Liver (tissue), 9 donors: ENCODE measurements around the gene NAV2. TPM values are rescaled to one million over a fixed set of nuclear protein-coding genes. Genes with fewer than 3 reads are reported as not detected.

Experiments
- DNase-seq: peaks from one replicate; pipeline ENCODE4 v3.0.0-alpha.2; 2017; ENCODE audit warnings: low spot score
- H3K27ac ChIP-seq, 2 donors: one replicate each; pipeline ENCODE4 v1.7.0; 2013; ENCODE audit warnings: inconsistent platforms in 2 of 2, low read length in 2 of 2, control low read depth in 1 of 2, low read depth in 1 of 2, mild to moderate bottlenecking in 1 of 2
- H3K27me3 ChIP-seq, 4 donors: one replicate each; pipeline versions ENCODE4 v1.6.1 to v1.7.0; 2013; ENCODE audit warnings: low read length in 3 of 4, inconsistent platforms in 1 of 4, mild to moderate bottlenecking in 1 of 4, moderate library complexity in 1 of 4; ENCODE audit not compliant: control insufficient read depth in 4 of 4, insufficient read depth in 4 of 4
- H3K36me3 ChIP-seq, 4 donors: one replicate each; pipeline versions ENCODE4 v1.6.1 to v1.7.0; 2013; ENCODE audit warnings: low read length in 3 of 4, mild to moderate bottlenecking in 3 of 4, low read depth in 1 of 4, moderate library complexity in 1 of 4; ENCODE audit not compliant: control insufficient read depth in 4 of 4, insufficient read depth in 3 of 4
- H3K4me1 ChIP-seq, 4 donors: one replicate each; pipeline versions ENCODE4 v1.6.1 to v1.7.0; 2013; ENCODE audit warnings: low read length in 3 of 4, mild to moderate bottlenecking in 3 of 4, moderate library complexity in 1 of 4; ENCODE audit not compliant: control insufficient read depth in 4 of 4, insufficient read depth in 4 of 4
- H3K4me3 ChIP-seq, 3 donors: one replicate each; pipeline versions ENCODE4 v1.6.1 to v1.7.0; 2013; ENCODE audit warnings: low read length in 3 of 3, control low read depth in 1 of 3, low read depth in 1 of 3, mild to moderate bottlenecking in 1 of 3
- H3K9ac ChIP-seq, 2 donors: one replicate each; pipeline ENCODE4 v1.7.0; 2013; ENCODE audit warnings: low read length in 2 of 2, mild to moderate bottlenecking in 2 of 2, moderate library complexity in 2 of 2, control low read depth in 1 of 2, low read depth in 1 of 2
- H3K9me3 ChIP-seq, 4 donors: one replicate each; pipeline versions ENCODE4 v1.6.1 to v1.7.0; 2013; ENCODE audit warnings: low read length in 3 of 4; ENCODE audit not compliant: control insufficient read depth in 4 of 4
- EGR1 ChIP-seq, 2 donors: IDR thresholded peaks; 2 replicates each; pipeline ENCODE4 v1.6.1; 2016 to 2018; ENCODE audit warnings: antibody characterized with exemption in 2 of 2, low read depth in 2 of 2
- FOXA1 ChIP-seq: IDR thresholded peaks from 2 replicates; pipeline ENCODE4 v1.6.1; 2016; ENCODE audit warnings: antibody characterized with exemption
- FOXA2 ChIP-seq: IDR thresholded peaks from 2 replicates; pipeline ENCODE4 v1.6.1; 2016; ENCODE audit warnings: antibody characterized with exemption
- GABPA ChIP-seq, 2 donors: IDR thresholded peaks in 1 of 2; conservative IDR thresholded peaks in 1 of 2; 2 replicates each; pipeline ENCODE4 v1.6.1; 2016; ENCODE audit warnings: antibody characterized with exemption in 2 of 2, mild to moderate bottlenecking in 1 of 2, moderate library complexity in 1 of 2
- HNF4A ChIP-seq, 2 donors: conservative IDR thresholded peaks; 2 replicates each; pipeline ENCODE4 v1.6.1; 2016; ENCODE audit warnings: antibody characterized with exemption in 2 of 2, mild to moderate bottlenecking in 2 of 2
- HNF4G ChIP-seq: IDR thresholded peaks from 2 replicates; pipeline ENCODE4 v1.6.1; 2016; ENCODE audit warnings: antibody characterized with exemption
- JUND ChIP-seq, 2 donors: IDR thresholded peaks; 2 replicates each; pipeline ENCODE4 v1.6.1; 2016; ENCODE audit warnings: antibody characterized with exemption in 2 of 2
- NR2F2 ChIP-seq: IDR thresholded peaks from 2 replicates; pipeline ENCODE4 v1.6.1; 2016; ENCODE audit warnings: antibody characterized with exemption
- RAD21 ChIP-seq, 2 donors: IDR thresholded peaks; 2 replicates each; pipeline ENCODE4 v1.6.1; 2016; ENCODE audit warnings: antibody characterized with exemption in 2 of 2, mild to moderate bottlenecking in 2 of 2
- RXRA ChIP-seq, 2 donors: IDR thresholded peaks; 2 replicates each; pipeline ENCODE4 v1.6.1; 2017 to 2018; ENCODE audit warnings: antibody characterized with exemption in 2 of 2, mild to moderate bottlenecking in 1 of 2
- SP1 ChIP-seq: IDR thresholded peaks from 2 replicates; pipeline ENCODE4 v1.6.1; 2018; ENCODE audit warnings: antibody characterized with exemption, mild to moderate bottlenecking
- TAF1 ChIP-seq: conservative IDR thresholded peaks from 2 replicates; pipeline ENCODE4 v1.6.1; 2016; ENCODE audit warnings: antibody characterized with exemption, mild to moderate bottlenecking
- YY1 ChIP-seq: IDR thresholded peaks from 2 replicates; pipeline ENCODE4 v1.6.1; 2016; ENCODE audit warnings: antibody characterized with exemption, mild to moderate bottlenecking
- WGBS: extraction: QIAGEN DNeasy Blood & Tissue Kit; methylation state at CpG from one replicate; pipeline ENCODE4 v1.1.7; 2013; 5-methylcytosine and 5-hydroxymethylcytosine counted together
- polyA plus RNA-seq, 2 donors: library from polyadenylated mRNA; stranded (reverse) in 1 of 2; unstranded in 1 of 2; fragments of 200-250 nt in 1 of 2; fragments of >200 nt in 1 of 2; fragmentation: Nextera tagmentation in 1 of 2; extraction: Ambion mirVana in 1 of 2; gene quantifications; one replicate each; pipeline versions ENCODE4 v1.2.1 to v1.2.3, GENCODE V29; 2013 to 2015
- total RNA-seq, 2 donors: library from RNA; depleted of rRNA; stranded (reverse); fragments of >200 nt; gene quantifications; one replicate each; pipeline ENCODE4 v1.2.3, GENCODE V29; 2014
- TF ChIP-seq, protein P1 (sequence below): fragments of 150-350 bp; IDR thresholded peaks from 2 replicates; pipeline ENCODE4 v1.5.1; 2017; ENCODE audit warnings: improper control_type of control experiment, low read depth, low read length; ENCODE audit not compliant: missing input control
- TF ChIP-seq, protein P2 (sequence below): IDR thresholded peaks from 2 replicates; pipeline ENCODE4 v1.6.1; 2016; ENCODE audit warnings: antibody characterized with exemption
- TF ChIP-seq, protein P3 (sequence below): IDR thresholded peaks from 2 replicates; pipeline ENCODE4 v1.6.1; 2016; ENCODE audit warnings: antibody characterized with exemption, mild to moderate bottlenecking
- TF ChIP-seq, protein P4 (sequence below): IDR thresholded peaks from 2 replicates; pipeline ENCODE4 v1.6.1; 2016; ENCODE audit warnings: antibody characterized with exemption
- TF ChIP-seq, protein P5 (sequence below): IDR thresholded peaks from 2 replicates; pipeline ENCODE4 v1.6.1; 2016; ENCODE audit warnings: antibody characterized with exemption
- donor health status: healthy.
- donor health status: healthy.
- donor health status: healthy.
- donor health status: healthy.
- donor health status: healthy.

The NAV2 gene
- total and polyA plus RNA-seq, 4 donors: 6.3 to 20.5 (median 11.6) TPM

DNA sequence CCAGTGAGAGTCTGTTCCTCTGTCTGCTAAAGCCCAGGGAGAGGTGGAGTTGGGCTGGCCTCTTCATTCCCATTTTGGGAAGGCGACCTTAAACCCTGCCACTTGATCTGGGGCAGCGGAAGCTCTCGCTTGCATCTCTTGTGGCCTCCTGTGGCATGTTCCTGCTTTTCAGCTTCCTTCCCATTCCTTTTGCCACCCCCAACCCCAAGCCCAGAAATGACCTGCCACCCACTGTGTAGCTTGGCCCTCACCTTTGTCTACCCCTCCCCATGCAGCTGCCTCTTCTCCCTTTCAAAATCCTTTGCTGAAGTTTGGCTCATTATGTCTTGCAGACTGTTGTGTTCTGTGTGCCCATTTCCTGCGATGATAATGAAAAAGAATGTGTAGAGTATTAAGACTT is 337.4 kb downstream of the NAV2 start:
- Histone ChIP-seq H3K9me3 (no peaks in the 10 kb centered on the region), H3K4me1 (peaks cover 0 to 5% (median under 1%) of the 10 kb centered on the region in 4 donors), H3K27me3 (no peaks in the 10 kb centered on the region), H3K4me3 (no peak overlapping the region), H3K27ac (no peak overlapping the region), H3K9ac (no peak overlapping the region), H3K36me3 (peaks cover 4 to 59% (median 46%) of the 10 kb centered on the region in 4 donors)
- TF ChIP-seq NR2F2: no peak
- no peak for TF ChIP-seq HNF4A (conservative IDR thresholded peaks at IDR 0.05)
- TF ChIP-seq GABPA (IDR thresholded peaks at IDR 0.05 in 1 of 2, conservative IDR thresholded peaks at IDR 0.05 in 1 of 2): no peak
- TF ChIP-seq TAF1: no peak
- TF ChIP-seq, protein P1, sequence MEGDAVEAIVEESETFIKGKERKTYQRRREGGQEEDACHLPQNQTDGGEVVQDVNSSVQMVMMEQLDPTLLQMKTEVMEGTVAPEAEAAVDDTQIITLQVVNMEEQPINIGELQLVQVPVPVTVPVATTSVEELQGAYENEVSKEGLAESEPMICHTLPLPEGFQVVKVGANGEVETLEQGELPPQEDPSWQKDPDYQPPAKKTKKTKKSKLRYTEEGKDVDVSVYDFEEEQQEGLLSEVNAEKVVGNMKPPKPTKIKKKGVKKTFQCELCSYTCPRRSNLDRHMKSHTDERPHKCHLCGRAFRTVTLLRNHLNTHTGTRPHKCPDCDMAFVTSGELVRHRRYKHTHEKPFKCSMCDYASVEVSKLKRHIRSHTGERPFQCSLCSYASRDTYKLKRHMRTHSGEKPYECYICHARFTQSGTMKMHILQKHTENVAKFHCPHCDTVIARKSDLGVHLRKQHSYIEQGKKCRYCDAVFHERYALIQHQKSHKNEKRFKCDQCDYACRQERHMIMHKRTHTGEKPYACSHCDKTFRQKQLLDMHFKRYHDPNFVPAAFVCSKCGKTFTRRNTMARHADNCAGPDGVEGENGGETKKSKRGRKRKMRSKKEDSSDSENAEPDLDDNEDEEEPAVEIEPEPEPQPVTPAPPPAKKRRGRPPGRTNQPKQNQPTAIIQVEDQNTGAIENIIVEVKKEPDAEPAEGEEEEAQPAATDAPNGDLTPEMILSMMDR: no peak
- no peak for TF ChIP-seq YY1
- TF ChIP-seq FOXA2: no peak
- TF ChIP-seq, protein P2, sequence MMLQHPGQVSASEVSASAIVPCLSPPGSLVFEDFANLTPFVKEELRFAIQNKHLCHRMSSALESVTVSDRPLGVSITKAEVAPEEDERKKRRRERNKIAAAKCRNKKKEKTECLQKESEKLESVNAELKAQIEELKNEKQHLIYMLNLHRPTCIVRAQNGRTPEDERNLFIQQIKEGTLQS: no peak
- TF ChIP-seq EGR1 (IDR thresholded peaks at IDR 0.05; ENCODE audit: low read depth in 2 of 2): no peak
- TF ChIP-seq, protein P3, sequence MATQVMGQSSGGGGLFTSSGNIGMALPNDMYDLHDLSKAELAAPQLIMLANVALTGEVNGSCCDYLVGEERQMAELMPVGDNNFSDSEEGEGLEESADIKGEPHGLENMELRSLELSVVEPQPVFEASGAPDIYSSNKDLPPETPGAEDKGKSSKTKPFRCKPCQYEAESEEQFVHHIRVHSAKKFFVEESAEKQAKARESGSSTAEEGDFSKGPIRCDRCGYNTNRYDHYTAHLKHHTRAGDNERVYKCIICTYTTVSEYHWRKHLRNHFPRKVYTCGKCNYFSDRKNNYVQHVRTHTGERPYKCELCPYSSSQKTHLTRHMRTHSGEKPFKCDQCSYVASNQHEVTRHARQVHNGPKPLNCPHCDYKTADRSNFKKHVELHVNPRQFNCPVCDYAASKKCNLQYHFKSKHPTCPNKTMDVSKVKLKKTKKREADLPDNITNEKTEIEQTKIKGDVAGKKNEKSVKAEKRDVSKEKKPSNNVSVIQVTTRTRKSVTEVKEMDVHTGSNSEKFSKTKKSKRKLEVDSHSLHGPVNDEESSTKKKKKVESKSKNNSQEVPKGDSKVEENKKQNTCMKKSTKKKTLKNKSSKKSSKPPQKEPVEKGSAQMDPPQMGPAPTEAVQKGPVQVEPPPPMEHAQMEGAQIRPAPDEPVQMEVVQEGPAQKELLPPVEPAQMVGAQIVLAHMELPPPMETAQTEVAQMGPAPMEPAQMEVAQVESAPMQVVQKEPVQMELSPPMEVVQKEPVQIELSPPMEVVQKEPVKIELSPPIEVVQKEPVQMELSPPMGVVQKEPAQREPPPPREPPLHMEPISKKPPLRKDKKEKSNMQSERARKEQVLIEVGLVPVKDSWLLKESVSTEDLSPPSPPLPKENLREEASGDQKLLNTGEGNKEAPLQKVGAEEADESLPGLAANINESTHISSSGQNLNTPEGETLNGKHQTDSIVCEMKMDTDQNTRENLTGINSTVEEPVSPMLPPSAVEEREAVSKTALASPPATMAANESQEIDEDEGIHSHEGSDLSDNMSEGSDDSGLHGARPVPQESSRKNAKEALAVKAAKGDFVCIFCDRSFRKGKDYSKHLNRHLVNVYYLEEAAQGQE: no peak
- TF ChIP-seq HNF4G: no peak
- no peak for TF ChIP-seq RXRA (IDR thresholded peaks at IDR 0.05)
- TF ChIP-seq, protein P4, sequence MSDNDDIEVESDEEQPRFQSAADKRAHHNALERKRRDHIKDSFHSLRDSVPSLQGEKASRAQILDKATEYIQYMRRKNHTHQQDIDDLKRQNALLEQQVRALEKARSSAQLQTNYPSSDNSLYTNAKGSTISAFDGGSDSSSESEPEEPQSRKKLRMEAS: no peak
- TF ChIP-seq, protein P5, sequence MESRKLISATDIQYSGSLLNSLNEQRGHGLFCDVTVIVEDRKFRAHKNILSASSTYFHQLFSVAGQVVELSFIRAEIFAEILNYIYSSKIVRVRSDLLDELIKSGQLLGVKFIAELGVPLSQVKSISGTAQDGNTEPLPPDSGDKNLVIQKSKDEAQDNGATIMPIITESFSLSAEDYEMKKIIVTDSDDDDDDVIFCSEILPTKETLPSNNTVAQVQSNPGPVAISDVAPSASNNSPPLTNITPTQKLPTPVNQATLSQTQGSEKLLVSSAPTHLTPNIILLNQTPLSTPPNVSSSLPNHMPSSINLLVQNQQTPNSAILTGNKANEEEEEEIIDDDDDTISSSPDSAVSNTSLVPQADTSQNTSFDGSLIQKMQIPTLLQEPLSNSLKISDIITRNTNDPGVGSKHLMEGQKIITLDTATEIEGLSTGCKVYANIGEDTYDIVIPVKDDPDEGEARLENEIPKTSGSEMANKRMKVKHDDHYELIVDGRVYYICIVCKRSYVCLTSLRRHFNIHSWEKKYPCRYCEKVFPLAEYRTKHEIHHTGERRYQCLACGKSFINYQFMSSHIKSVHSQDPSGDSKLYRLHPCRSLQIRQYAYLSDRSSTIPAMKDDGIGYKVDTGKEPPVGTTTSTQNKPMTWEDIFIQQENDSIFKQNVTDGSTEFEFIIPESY: no peak
- TF ChIP-seq SP1: no peak
- no peak for TF ChIP-seq RAD21 (IDR thresholded peaks at IDR 0.05)
- no peak for TF ChIP-seq JUND (IDR thresholded peaks at IDR 0.05)
- TF ChIP-seq FOXA1: no peak
- DNase-seq: no peak
- 95% methylated on average over 4 of the region's 4 CpGs for WGBS
